Gastrocnemius medialis (tissue), 4 donors: ENCODE data around the gene KRT12. TPM values are rescaled to one million over a fixed set of nuclear protein-coding genes. Genes with fewer than 3 reads are reported as not detected.

Experiments used
- ATAC-seq, 2 donors: fragments of 150-250 bp; one replicate each; pipeline ENCODE4 v1.9.1; 2016
- DNase-seq, 2 donors: peaks; one replicate each; pipeline ENCODE4 v3.0.0-alpha.2; 2019
- H3K27ac ChIP-seq, 4 donors: fragments of 200-600 bp; sonication (generic); 1 replicate in 1 of 4; 2 replicates in 3 of 4; pipeline ENCODE4 v1.5.1; 2016 to 2018; ENCODE audit warnings: mild to moderate bottlenecking in 2 of 4, moderate library complexity in 1 of 4
- H3K27me3 ChIP-seq, 3 donors: fragments of 200-600 bp; sonication (generic) in 2 of 3; 1 replicate in 1 of 3; 2 replicates in 2 of 3; pipeline versions ENCODE4 v1.5.1 to v1.6.0; 2016 to 2019; ENCODE audit warnings: mild to moderate bottlenecking in 1 of 3, moderate library complexity in 1 of 3
- H3K36me3 ChIP-seq, 2 donors: fragments of 200-600 bp; sonication (generic) in 1 of 2; one replicate each; pipeline ENCODE4 v1.5.1; 2017 to 2018
- H3K4me1 ChIP-seq, 2 donors: fragments of 200-600 bp; sonication (generic) in 1 of 2; one replicate each; pipeline ENCODE4 v1.5.1; 2016 to 2017; ENCODE audit warnings: mild to moderate bottlenecking in 2 of 2
- H3K4me3 ChIP-seq, 4 donors: fragments of 200-600 bp; sonication (generic) in 3 of 4; 1 replicate in 1 of 4; 2 replicates in 3 of 4; pipeline ENCODE4 v1.5.1; 2016 to 2019; ENCODE audit warnings: mild to moderate bottlenecking in 2 of 4
- H3K9me3 ChIP-seq, 3 donors: fragments of 200-600 bp; sonication (generic) in 2 of 3; 1 replicate in 1 of 3; 2 replicates in 2 of 3; pipeline ENCODE4 v1.5.1; 2016 to 2019
- CTCF ChIP-seq, 5 experiments: fragments of 450-650 bp in 3 of 5; fragments of 200-600 bp in 2 of 5; sonication (generic) in 2 of 5; IDR thresholded peaks in 4 of 5; conservative IDR thresholded peaks in 1 of 5; 1 replicate in 4 of 5; 2 replicates in 1 of 5; pipeline ENCODE4 v1.5.1; 2016 to 2019; ENCODE audit warnings: antibody characterized with exemption in 5 of 5, mild to moderate bottlenecking in 3 of 5, moderate library complexity in 3 of 5
- POLR2A ChIP-seq, 2 donors: fragments of 450-650 bp; IDR thresholded peaks; one replicate each; pipeline ENCODE4 v1.6.1; 2017; ENCODE audit warnings: antibody characterized with exemption in 2 of 2, mild to moderate bottlenecking in 2 of 2, moderate library complexity in 2 of 2
- in situ Hi-C, 4 donors: fragments of 200-750 bp; cut with MboI; loops; one replicate each; pipeline versions ENCODE4 v1.15.0 to v1.8.0; 2017; ENCODE audit warnings: low sequenced_read_pairs in 4 of 4
- intact Hi-C: fragments of 100-400 bp; cut with DNase I; formaldehyde crosslinking; loops from one replicate; pipeline ENCODE4 v1.15.1; 2023; ENCODE audit warnings: low total_unique reads
- total RNA-seq, 4 donors: library from RNA; depleted of rRNA; stranded (reverse); fragments of >200 nt; gene quantifications; one replicate each; pipeline versions ENCODE4 v1.1.0 to v1.2.3, GENCODE V29; 2016

KRT12 gene
- total RNA-seq, 4 donors from 2014 or later: not detected

- in situ Hi-C loops (no loop called here), intact Hi-C loops (no loop called here)
- ATAC-seq (no peak), DNase-seq (no peak)
- Histone ChIP-seq H3K36me3 (no peaks in the 10 kb centered on the region), H3K4me3 (no peak overlapping the region), H3K9me3 (no peaks in the 10 kb centered on the region), H3K27me3 (no peaks in the 10 kb centered on the region), H3K27ac (no peak overlapping the region), H3K4me1 (no peaks in the 10 kb centered on the region)
- TF ChIP-seq POLR2A (IDR thresholded peaks at IDR 0.05): no peak
- no peak for TF ChIP-seq CTCF (IDR thresholded peaks at IDR 0.05 in 4 of 5, conservative IDR thresholded peaks at IDR 0.05 in 1 of 5)
Observed at GRCh38 chr17:40833882-40834281, 33.1 kb downstream of the KRT12 start.

GRCh38 chr17:40832840-40833239, 34.2 kb downstream of the KRT12 start:
- no peak overlapping the region for H3K27ac ChIP-seq
- intact Hi-C loops: no loop called here

GRCh38 chr17:40830085-40830776, 36.8 kb downstream of the KRT12 start:
- DNase-seq (no peak), ATAC-seq (no peak)
- TF ChIP-seq POLR2A (IDR thresholded peaks at IDR 0.05) (no peak), CTCF (IDR thresholded peaks at IDR 0.05 in 4 of 5, conservative IDR thresholded peaks at IDR 0.05 in 1 of 5) (no peak)
- H3K4me1 ChIP-seq: no peaks in the 10 kb centered on the region
- in situ Hi-C loops (no loop called here), intact Hi-C loops (no loop called here)
- H3K27ac ChIP-seq: no peak overlapping the region
- no peaks in the 10 kb centered on the region for H3K36me3 ChIP-seq
- no peaks in the 10 kb centered on the region for H3K27me3 ChIP-seq
- H3K4me3 ChIP-seq: no peak overlapping the region
- no peaks in the 10 kb centered on the region for H3K9me3 ChIP-seq

More at GRCh38 chr17:40832840-40833239, 34.2 kb downstream of the KRT12 start:
- H3K4me1 ChIP-seq: no peaks in the 10 kb centered on the region
- no peaks in the 10 kb centered on the region for H3K27me3 ChIP-seq
- TF ChIP-seq POLR2A (IDR thresholded peaks at IDR 0.05): no peak
- no peak overlapping the region for H3K4me3 ChIP-seq
- in situ Hi-C loops: no loop called here
- ATAC-seq: no peak
- H3K36me3 ChIP-seq: no peaks in the 10 kb centered on the region
- H3K9me3 ChIP-seq: no peaks in the 10 kb centered on the region
- no peak for DNase-seq

- in situ Hi-C loops (no loop called here), intact Hi-C loops (no loop called here)
- peak overlapping the region; percentile 35 to 66 (median 50) for H3K27ac ChIP-seq
- no peaks in the 10 kb centered on the region for H3K36me3 ChIP-seq
- DNase-seq (no peak), ATAC-seq (peak in 1 of 2 donors; percentile 36)
- TF ChIP-seq POLR2A (IDR thresholded peaks at IDR 0.05) (no peak), CTCF (IDR thresholded peaks at IDR 0.05 in 4 of 5, conservative IDR thresholded peaks at IDR 0.05 in 1 of 5) (no peak)
- no peak overlapping the region for H3K4me3 ChIP-seq
- no peaks in the 10 kb centered on the region for H3K4me1 ChIP-seq
- no peaks in the 10 kb centered on the region for H3K27me3 ChIP-seq
- no peaks in the 10 kb centered on the region for H3K9me3 ChIP-seq
Observed at GRCh38 chr17:40828454-40829044, 38.5 kb downstream of the KRT12 start.

- H3K9me3 ChIP-seq: no peaks in the 10 kb centered on the region
- H3K27me3 ChIP-seq: no peaks in the 10 kb centered on the region
- intact Hi-C loops: no loop called here
- H3K27ac ChIP-seq: peak overlapping the region; percentile 35 to 66 (median 50)
- in situ Hi-C loops: no loop called here
- no peaks in the 10 kb centered on the region for H3K4me1 ChIP-seq
- H3K4me3 ChIP-seq: no peak overlapping the region
- no peaks in the 10 kb centered on the region for H3K36me3 ChIP-seq
- ATAC-seq (no peak), DNase-seq (no peak)
- TF ChIP-seq CTCF (IDR thresholded peaks at IDR 0.05 in 4 of 5, conservative IDR thresholded peaks at IDR 0.05 in 1 of 5) (no peak), POLR2A (IDR thresholded peaks at IDR 0.05) (no peak)
Observed at GRCh38 chr17:40827746-40828453, 39.1 kb downstream of the KRT12 start.
